ENCODE measurements around the gene LMTK3. TPM values are rescaled to one million over a fixed set of nuclear protein-coding genes. Genes with fewer than 3 reads are reported as not detected.

The LMTK3 gene
- total and polyA plus RNA-seq, 9 of the 15 experiments (the other 6 are each of a cell fraction or from before 2014, with no cell fraction given), result 0.35 to 12.3 (median 2.0) TPM; not detected in 2

GRCh38 chr19:48501494-48502349 lies 9.9 kb downstream of the LMTK3 start (continued):
- 0 out of 2 replicates have a peak, but pooled peaks have one; percentile 32 for TF ChIP-seq MYC (IDR thresholded peaks at IDR 0.05; ENCODE audit: low read depth, low read length)
- TF ChIP-seq MYC (CRISPR knock-in tag; IDR thresholded peaks at IDR 0.05; ENCODE audit: borderline replicate concordance, low read depth), result no peak
- TF ChIP-seq ZNF143 (CRISPR knock-in tag; IDR thresholded peaks at IDR 0.05), result no peak
- TF ChIP-seq ZNF165 (CRISPR knock-in tag; IDR thresholded peaks at IDR 0.05; ENCODE audit: borderline replicate concordance), result no peak
- TF ChIP-seq ARID3A (IDR thresholded peaks at IDR 0.05; ENCODE audit: borderline replicate concordance, low read depth, low read length), result no peak
- TF ChIP-seq MCM5 (IDR thresholded peaks at IDR 0.05; ENCODE audit: low read depth), result no peak
- TF ChIP-seq ZKSCAN1 (IDR thresholded peaks at IDR 0.05; ENCODE audit: low read depth, low read length), result no peak
- TF ChIP-seq FOXP4 (CRISPR knock-in tag; IDR thresholded peaks at IDR 0.05; ENCODE audit: borderline replicate concordance), result no peak
- TF ChIP-seq HMG20B (CRISPR knock-in tag; IDR thresholded peaks at IDR 0.05), result no peak
- no peak for TF ChIP-seq TSHZ1 (CRISPR knock-in tag; IDR thresholded peaks at IDR 0.05)
